ENCODE measurements around the gene ANP32E. TPM values are rescaled to one million over a fixed set of nuclear protein-coding genes. Genes with fewer than 3 reads are reported as not detected.

ANP32E gene
- total and polyA plus RNA-seq, 9 of the 15 experiments (the other 6 are each of a cell fraction or from before 2014, with no cell fraction given), result 60.4 to 197 (median 104) TPM

DNA sequence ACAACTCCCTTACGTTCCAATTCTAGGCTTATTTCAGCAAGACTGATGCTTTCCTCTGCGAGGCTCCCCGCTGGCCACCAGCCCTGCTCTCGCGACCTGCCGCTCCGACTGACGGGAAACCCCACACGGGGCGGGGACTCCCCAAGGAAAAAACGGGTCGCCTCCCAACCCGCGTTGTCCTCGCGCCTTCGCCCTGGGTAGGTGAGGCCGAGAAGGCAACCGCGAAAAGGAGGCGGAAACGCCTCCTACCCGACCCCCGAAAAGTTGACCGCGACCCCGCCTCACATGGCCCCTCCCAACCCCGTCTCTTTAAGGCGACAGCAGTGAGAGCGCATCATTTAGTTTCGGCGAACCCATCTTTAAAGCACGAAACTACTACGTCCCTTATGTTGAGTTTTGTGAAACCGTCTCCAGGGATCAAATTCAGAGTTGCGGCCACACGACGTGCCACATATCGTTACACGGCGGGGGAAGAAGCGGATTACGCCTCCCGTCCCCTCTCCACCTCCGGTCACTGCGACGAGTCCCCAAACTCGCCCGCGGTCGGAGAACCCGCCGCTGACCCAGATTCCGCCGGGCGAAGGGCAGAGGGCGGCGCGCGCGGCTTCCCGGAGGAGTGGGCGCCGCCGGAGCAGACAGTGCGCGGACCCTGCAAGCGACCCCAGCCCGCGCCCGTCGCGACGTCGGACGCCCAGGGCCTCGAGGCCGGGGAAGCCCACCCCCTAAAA is 1.2 kb downstream of the ANP32E start (continued):
- no peak for TF ChIP-seq ZNF57 (CRISPR knock-in tag; IDR thresholded peaks at IDR 0.05)

GRCh38 chr1:150234309-150234565 is 1.7 kb downstream of the ANP32E start:
- CTCF ChIA-PET (ENCODE audit: low intra/inter-chr PET ratio), result interaction anchor here (0.7 kb wide), 1 partner anchor 168 kb away, joined by 3 read pairs; no protein-coding TSS in a partner anchor
- H4K20me1 ChIP-seq (replicated peaks; ENCODE audit: control insufficient read depth, insufficient read depth, low read length), result no peaks in the 10 kb centered on the region; the same call in 1 of the 2 replicates
- POLR2A ChIA-PET, result interaction anchor here (1.1 to 2.2 kb wide), 5 partner anchors 8 to 21 kb away, joined by 3 to 9 read pairs (median 7); no protein-coding TSS in a partner anchor
- TF ChIP-seq ATF2 (CRISPR knock-in tag; IDR thresholded peaks at IDR 0.05) (no peak), ELK1 (CRISPR knock-in tag; IDR thresholded peaks at IDR 0.05) (no peak), TAF7 (tag; IDR thresholded peaks at IDR 0.05) (peak; percentile 31; the same call in 1 of the 2 replicates), SMARCA5 (IDR thresholded peaks at IDR 0.05) (0 out of 2 replicates have a peak, but pooled peaks have one; percentile 21), DPF2 (IDR thresholded peaks at IDR 0.05) (peak; percentile 53), KDM1A (IDR thresholded peaks at IDR 0.05) (no peak), MYC (IDR thresholded peaks at IDR 0.05; ENCODE audit: low read depth, low read length) (no peak), MYC (CRISPR knock-in tag; IDR thresholded peaks at IDR 0.05; ENCODE audit: borderline replicate concordance, low read depth) (no peak), EP400 (IDR thresholded peaks at IDR 0.05) (peak; percentile 28; the same call in 1 of the 2 replicates), POLR2G (IDR thresholded peaks at IDR 0.05; ENCODE audit: low read depth, low read length) (no peak), RHOXF2B (CRISPR knock-in tag; conservative IDR thresholded peaks at IDR 0.05) (no peak), ZNF384 (IDR thresholded peaks at IDR 0.05; ENCODE audit: low read depth, low read length) (peak; percentile 78), ETV6 (IDR thresholded peaks at IDR 0.05; ENCODE audit: borderline replicate concordance in 1 of 2, low read depth in 2 of 2, low read length in 1 of 2) (no peak), ETV6 (CRISPR knock-in tag; IDR thresholded peaks at IDR 0.05; ENCODE audit: borderline replicate concordance) (no peak), NFYB (IDR thresholded peaks at IDR 0.05; ENCODE audit: extremely low read depth, insufficient read length) (no peak), KLF6 (CRISPR knock-in tag; IDR thresholded peaks at IDR 0.05; ENCODE audit: borderline replicate concordance) (no peak), CSDE1 (IDR thresholded peaks at IDR 0.05) (no peak)
- TF ChIP-seq, protein P1, sequence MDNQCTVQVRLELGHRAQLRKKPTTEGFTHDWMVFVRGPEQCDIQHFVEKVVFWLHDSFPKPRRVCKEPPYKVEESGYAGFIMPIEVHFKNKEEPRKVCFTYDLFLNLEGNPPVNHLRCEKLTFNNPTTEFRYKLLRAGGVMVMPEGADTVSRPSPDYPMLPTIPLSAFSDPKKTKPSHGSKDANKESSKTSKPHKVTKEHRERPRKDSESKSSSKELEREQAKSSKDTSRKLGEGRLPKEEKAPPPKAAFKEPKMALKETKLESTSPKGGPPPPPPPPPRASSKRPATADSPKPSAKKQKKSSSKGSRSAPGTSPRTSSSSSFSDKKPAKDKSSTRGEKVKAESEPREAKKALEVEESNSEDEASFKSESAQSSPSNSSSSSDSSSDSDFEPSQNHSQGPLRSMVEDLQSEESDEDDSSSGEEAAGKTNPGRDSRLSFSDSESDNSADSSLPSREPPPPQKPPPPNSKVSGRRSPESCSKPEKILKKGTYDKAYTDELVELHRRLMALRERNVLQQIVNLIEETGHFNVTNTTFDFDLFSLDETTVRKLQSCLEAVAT (IDR thresholded peaks at IDR 0.05), result peak in 1 of 2 experiments; percentile 20; a peak in 1 of 4 replicates

More at GRCh38 chr1:150234309-150234565, 1.7 kb downstream of the ANP32E start:
- Histone ChIP-seq H3K4me3 (peak overlapping the region; percentile 95), H3K27ac (ENCODE audit: extremely low read depth, low read depth, low read length) (peak overlapping the region; percentile 95), H3K27me3 (ENCODE audit: control insufficient read depth in 2 of 2, insufficient read depth in 2 of 2, low read length in 2 of 2) (no peaks in the 10 kb centered on the region), H2AFZ (ENCODE audit: low read depth, low read length) (peak overlapping the region; percentile 52), H3K4me2 (ENCODE audit: insufficient read depth, low read length) (peak overlapping the region; percentile 89), H3K4me1 (replicated peaks in 1 of 2; ENCODE audit: control insufficient read depth in 2 of 2, insufficient read depth in 2 of 2, low read length in 2 of 2) (peaks cover 13 to 16% of the 10 kb centered on the region in 2 experiments; a peak in 4 of 5 replicates), H3K9me1 (ENCODE audit: control insufficient read depth, insufficient read depth, low read length) (no peaks in the 10 kb centered on the region), H3K36me3 (ENCODE audit: control insufficient read depth, insufficient read depth, low read length) (peaks cover 29% of the 10 kb centered on the region; the same call in 2 of the 3 replicates), H3K79me2 (ENCODE audit: control insufficient read depth, insufficient read depth, low read length) (peaks cover 64% of the 10 kb centered on the region), H3K9me3 (replicated peaks; ENCODE audit: control insufficient read depth, insufficient read depth, low read depth, low read length) (no peaks in the 10 kb centered on the region), H3K9ac (ENCODE audit: insufficient read depth in 1 of 2, low read depth in 2 of 2, low read length in 2 of 2) (peak overlapping the region; percentile 94 to 97)
- 0% methylated on average over 8 of the region's 9 CpGs for WGBS (ENCODE audit: insufficient coverage, low coverage, missing lambda C conversion rate)
- FAIRE-seq, result no peak
- no peak; the same call in 2 of the 3 replicates for ATAC-seq
- in situ Hi-C loops (cut with MboI), result no loop called here
- no peak for DNase-seq (ENCODE audit: extremely low read depth in 1 of 4, low spot score in 3 of 4)
- BruUV-seq (replicated peaks), result no TSS peak
- intact Hi-C loops (cut with micrococcal nuclease), result no loop called here

All from K562 (cell line).